Stimulated activated CD4-positive, alpha-beta T cell treated with anti-CD3 and anti-CD28 coated beads, Interleukin-1b, Interleukin-23, amount 100 ng/mL, for 4 hours (primary cell): ENCODE results near the gene SCFD1.
"Not testable (repeated sequence)": the region's sequence is repeated elsewhere in the genome, so short reads cannot be mapped to it uniquely, and the experiment has no call there.

Experiments
- DNase-seq, 2 donors: peaks; one replicate each; pipeline ENCODE4 v3.0.0-alpha.2; 2020; ENCODE audit warnings: low read depth in 2 of 2

SCFD1 gene

DNA sequence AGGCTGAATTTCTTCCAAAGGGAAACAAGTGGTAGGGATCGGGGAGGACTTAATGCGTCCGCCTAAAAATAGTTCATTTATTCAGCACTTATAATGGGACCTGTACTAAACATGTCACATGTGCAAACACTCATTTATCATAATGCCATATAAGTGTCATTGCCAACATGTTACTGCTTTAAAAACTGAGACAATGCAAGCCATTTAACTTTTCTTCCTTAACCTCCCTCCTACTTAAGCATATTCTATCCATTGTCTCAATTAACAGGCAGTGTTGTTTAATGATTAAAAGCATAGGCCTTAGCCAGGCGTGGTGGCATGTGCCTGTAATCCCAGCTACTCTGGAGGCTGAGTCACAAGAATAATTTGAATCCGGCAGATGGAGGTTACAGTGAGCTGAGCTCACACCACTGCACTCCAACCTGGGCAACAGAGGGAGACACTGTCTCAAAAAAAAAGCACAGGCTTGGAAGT, 13.5 kb upstream of the SCFD1 start:
- no peak for DNase-seq

DNA sequence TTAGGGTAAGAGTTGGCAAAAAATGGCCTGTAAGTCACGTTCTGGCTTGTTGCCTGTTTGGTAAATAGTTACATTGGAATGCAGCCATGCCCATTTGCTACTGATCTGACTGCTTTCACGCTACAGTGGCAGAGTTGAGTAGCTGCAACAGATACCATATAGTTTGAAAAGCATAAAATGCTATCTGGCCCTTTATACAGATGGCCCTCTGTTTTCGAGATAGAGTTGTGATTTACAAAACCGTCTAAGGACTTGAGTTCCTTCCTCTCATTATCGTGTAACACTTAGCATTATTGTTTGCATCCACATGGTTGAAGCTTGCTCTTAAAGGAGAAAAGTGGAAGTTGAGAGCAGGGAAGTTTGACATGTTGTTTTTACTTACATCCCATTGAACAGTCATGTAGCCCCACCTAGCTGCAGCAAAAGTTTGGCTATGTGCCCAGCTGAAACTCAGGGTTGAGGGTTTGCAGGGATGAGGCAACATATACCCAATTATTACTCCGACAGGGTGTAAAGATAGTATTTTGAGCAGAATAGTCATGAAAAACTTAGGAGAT, 11.3 kb upstream of the SCFD1 start:
- no peak for DNase-seq

DNA sequence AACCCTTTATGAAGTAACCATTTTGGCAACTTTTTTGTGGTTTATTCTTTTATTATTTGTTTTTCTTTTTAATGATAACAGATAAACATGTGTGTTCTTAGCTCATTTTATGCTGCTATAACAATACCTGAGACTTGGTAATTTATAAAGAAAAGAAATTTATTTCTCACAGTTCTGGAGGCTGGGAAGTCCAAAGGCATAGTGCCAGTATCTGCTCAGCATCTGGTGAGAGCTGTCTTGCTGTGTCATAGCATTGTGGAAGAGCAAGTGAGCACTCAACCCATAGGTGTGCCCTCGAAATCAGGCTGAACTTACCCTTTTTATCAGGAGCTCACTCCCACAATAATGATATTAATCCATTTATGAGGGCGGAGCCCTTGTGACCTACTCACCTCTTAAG, 8.0 kb upstream of the SCFD1 start:
- DNase-seq = no peak

DNA sequence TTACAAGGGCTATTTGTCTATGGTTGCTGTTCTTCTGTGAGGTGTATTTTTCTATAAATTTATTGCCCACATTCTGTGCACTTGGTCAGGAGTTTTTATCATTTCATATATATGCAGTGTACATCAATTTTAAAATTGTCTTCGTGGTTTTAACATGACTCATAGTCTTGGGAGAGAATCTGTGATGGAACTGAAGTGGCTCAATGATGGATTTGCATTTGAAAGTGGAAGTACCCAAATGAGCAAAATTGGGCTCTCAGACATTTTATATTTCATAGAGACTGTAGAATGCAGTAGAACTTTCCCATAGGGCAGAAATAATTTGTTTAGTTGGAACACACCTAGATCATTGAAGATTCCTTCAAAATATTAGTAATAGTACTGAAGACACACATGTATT, 1.9 kb upstream of the SCFD1 start:
- DNase-seq = no peak

DNA sequence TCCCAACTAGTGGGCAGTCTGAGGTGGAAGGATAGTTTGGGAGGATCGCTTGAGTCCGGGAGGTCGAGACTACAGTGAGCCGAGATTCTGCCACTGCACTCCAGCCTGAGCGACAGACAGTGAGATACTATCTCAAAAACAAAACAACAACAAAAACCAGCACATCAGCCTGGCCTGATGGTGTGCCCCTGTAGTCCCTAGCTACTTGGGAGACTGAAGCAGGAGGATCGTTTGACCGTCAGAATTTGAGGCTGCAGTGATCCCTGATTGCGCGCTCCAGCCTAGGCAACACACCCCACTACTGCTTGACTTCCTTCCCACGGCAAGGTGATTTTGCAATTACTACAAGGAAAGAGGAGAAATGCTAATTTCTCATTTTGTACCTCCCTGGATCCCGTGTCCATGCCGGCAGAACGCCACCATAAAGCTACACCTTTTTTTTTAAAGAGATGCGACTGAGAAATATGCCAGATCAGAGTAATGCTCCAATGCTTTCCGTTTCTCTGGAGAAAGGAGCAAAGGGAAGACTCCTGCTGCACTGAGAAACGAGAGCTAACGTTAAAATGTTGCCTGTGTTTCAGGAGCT, 672 bp upstream of the SCFD1 start:
- no peak for DNase-seq

DNA sequence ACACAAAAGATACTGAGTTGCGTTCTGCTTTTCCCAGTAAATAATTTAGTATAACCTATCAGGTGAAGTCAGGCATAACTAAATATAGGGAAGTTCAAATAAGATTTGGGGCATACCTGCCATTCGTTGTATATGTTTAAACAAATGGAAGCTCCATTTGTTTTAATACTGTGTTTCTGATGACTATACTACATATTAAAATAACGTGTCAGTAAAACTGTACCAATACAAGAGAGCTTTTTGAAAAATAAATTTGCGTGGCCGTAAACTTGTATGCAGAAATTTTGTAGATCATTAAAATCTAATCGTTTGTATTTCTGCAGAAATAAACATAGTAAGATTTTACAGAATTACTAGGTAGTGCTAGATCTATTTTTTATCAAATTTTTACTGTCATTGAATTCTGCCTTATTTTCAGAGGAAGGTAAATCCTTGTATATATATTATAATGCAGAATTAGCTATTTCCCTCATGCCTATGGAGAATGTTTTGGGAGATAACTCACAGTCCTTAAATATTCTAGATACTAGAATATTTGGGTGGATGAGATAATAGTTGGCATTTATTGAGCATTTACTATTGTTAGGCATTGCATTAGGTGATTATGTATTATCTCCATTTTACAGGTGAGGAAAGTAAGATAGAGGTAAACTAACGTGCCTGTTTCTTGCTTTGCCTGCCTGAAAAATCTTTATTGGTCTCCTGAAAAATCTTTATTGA, 1.5 kb downstream of the SCFD1 start:
- DNase-seq = no peak

DNA sequence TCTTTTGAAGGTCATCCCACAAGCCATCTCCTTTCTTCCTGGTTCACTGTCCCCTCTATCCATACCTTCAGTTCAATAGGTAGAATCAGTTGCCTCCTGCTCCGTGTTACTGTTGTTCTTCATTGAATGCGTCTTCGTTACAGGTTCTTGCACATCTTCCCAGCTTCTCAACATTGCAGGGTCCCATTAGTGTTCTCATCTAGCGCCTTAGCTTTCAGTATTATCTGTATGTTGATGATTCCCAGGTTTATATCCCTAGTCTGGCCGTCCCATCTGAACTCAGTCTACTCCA, 2.0 kb downstream of the SCFD1 start:
- no peak for DNase-seq

DNA sequence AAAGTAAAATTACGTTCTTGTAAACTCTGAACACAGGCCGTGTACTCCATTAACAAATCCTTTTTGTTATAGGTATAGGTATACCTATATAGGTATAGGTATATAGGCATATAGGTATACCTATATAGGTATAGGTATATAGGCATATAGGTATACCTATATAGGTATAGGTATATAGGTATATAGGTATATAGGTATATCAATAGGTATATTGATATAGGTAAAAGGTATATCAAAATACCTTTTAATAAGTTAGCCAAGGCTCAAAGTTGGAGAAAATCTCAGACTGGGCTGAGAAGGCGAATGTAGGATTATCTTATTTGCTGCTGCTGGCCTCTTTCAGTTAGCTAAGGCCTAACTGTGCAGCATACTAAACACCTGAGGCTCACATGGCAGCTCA, 3.4 kb downstream of the SCFD1 start:
- DNase-seq = no peak

DNA sequence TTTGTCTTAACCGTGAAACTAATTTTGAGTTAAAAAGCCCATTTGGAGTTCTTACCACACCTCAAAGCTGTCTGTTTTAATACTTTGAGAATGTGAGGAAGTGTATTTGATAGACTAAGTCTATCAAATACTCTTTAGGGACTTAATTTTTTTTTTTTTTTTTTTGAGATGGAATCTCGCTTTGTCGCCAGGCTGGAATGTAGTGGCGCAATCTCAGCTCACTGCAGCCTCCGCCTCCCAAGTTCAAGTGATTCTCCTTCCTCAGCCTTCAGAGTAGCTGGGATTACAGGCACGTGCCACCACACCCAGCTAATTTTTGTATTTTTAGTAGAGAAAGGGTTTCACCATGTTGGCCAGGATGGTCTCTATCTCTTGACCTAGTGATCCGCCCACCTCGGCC, 7.3 kb downstream of the SCFD1 start:
- DNase-seq = not testable (repeated sequence)

DNA sequence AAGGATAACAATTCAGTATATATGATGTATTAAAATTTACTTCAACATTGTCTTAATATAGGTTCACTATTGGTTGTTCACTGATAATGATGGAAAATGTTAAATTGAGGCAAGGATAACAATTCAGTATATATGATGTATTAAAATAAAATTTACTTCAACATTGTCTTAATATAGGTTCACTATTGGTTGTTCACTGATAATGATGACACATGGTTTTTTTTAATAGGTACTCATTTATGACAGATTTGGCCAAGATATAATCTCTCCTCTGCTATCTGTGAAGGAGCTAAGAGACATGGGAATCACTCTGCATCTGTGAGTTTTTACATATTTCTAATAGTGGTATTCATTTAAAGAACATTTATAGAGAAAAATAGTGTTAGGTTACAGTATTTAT, 8.1 kb downstream of the SCFD1 start:
- DNase-seq = no peak

DNA sequence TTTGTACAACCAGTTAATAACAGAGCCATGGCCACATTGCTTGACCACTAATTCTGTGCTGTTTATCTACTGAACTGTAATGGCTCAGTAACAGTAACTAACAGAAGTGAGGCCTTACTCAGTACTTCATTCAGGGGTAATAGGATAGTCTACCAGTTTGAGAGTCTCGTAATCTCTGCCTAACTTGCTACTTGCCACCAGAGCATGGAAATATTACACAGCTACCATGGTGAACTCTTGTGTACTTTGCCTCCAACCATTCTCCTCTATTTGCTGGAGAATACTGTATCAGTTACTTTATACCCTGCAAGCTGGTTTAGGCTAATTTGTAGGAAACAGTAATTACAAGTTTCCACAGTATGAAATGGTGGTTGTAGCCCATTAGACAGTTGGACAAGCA, 10.6 kb downstream of the SCFD1 start:
- no peak for DNase-seq

DNA sequence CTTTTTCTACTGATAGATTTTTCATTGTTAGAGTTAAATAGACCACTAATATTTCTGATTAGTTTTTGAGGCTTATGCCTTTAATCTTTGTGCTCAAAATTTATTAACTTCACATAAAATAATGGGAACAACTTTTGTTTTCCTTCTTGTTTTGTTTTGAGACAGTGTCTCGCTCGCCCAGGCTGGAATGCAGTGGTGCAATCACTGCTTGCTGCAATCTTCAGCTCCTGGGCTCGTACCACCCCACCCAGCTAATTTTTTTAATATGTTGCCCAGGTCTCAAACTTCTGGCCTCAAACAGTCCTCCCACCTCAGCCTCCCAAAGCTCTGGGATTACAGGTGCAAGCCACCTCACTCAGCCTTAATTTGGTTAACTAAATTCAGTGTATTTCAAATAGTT, 16.8 kb downstream of the SCFD1 start:
- DNase-seq = no peak

DNA sequence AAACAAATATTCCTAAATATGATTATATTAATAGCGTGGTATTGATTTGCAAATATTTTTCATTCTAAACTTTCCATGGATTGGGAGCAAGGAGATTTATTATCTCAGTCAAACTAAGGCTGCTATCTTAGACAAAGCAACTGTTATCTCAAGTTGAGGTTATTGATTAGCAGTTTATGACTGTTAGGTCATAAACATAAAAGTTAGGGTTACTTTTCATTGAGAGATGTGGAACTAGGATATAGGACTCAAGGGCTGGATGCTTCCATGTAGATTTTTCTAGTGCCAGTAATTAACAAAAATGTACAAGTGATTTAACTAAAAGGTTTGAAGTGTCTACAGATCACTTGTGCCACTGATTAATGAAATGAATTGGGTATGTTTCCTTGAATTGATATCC, 19.1 kb downstream of the SCFD1 start:
- no peak for DNase-seq

DNA sequence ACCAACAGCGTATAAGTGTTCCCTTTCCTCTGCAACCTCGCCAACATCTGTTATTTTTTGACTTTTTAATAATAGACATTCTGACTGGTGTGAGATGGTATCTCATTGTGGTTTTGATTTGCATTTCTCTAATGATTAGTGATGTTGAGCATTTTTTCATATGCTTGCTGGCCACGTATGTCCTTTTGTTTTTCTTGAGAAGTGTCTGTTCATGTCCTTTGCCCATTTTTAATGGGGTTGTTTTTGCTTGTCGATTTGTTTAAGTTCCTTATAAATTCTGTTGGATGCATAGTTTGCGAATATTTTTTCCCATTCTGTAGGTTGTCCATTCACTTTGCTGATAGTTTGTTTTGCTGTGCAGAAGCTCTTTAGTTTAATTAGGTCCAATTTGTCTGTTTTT, 22.3 kb downstream of the SCFD1 start:
- DNase-seq = not testable (repeated sequence)

DNA sequence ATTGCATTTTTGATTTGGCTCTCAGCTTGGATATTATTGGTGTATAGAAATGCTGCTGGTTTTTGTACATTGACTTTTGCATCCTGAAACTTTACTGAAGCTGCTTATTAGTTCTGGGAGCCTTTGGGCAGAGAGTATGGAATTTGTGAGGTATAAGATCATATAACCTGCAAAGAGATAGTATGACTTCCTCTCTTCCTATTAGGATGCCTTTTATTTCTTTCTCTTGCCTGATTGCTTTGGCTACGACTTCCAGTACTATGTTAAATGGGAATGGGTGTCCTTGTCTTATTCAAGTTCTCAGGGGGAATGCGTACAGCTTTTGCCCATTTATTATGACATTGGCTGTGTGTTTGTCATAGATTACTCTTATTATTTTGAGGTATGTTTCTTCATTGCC, 23.5 kb downstream of the SCFD1 start:
- DNase-seq = no peak

DNA sequence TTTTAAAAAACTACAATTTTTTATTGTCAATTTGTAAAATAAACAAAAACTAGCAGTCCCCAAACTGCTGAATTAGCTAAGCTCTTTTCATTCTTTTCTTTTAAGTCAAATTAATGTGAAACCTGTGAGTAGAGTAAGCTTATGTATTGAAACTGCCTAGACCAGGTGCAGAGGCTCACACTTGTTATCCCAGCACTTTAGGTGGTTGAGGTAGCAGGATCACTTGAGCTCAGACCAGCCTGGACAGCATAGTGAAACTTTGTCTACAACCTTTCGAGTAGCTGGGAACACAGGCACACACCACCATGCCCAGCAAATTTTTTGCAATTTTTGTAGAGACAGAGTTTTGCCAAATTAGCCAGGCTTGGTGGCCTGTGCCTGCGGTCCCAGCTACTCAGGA, 26.4 kb downstream of the SCFD1 start:
- DNase-seq = no peak

DNA sequence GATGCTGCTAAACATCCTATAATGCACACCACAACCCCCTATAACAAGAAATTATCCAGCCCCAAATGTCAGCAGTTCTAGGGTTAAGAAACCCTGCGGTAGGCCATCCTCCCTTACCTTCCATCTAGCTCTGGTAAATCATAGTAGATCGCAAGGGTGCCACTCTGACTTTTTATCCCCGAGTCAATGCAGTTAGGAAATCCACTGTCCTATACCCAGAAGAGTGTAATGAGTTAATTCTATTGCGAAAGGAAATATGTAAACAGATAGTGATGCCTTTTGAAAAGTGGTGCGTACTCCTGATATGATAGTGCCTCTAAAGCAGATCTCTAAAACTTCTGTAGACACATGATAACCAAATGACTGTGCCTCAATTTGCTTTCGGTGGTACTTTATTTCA, 29.8 kb downstream of the SCFD1 start:
- DNase-seq = no peak

DNA sequence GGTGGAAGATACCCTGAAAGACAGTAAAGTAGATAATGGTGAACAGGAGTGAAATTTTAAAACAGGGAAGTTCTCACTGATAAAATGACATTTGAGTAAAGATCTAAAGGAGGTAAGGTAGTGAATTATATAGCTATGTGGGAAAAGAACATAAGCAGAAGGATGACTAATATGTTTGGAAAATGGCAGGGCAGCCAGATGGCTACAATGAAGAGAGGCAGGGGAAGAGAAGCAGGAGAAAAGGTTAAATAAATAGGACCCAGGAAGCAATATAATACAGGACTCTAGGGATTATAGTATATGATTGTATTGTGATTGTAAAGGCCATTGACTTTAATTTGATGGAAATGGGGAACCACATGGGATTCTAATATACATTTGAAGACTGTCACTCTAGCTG, 33.0 kb downstream of the SCFD1 start:
- no peak for DNase-seq

DNA sequence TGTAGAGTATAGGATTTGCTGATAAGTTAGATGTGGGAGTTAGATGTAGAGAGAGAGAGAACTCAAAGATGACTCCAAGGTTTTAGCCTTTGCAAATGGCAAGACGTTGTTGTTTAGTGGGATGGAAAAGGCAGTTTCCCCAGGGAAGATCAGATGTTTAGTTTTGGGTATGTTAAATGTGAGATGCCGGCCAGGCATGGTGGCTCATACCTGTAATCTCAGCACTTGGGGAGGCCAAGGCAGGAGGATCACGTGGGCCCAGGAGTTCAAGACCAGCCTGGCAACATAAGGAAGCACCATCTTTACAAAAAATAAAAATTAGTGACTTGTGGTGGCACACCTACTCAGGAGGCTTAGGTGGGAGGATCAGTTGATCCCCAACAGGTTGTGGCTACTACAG, 33.5 kb downstream of the SCFD1 start:
- no peak for DNase-seq

DNA sequence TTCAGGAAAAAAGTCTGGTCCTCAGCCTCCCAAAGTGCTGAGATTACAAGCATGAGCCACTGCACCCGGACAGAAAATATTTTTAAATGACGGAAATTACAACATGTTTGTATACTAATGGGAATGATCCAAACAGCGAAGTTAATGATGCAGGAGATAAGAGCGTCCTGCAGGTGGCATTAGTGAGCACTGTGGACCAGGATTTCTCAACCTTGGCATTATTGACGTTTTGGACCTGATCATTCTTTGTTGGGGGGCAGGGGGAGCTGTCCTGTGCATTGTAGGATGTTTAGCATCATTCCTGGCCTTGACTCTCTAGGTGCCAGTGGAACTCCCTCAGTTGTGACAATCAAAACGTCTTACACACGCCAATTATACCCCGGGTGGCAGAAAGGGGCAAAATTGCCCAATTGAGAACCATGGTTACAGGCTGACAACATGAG, 34.1 kb downstream of the SCFD1 start:
- no peak for DNase-seq

DNA sequence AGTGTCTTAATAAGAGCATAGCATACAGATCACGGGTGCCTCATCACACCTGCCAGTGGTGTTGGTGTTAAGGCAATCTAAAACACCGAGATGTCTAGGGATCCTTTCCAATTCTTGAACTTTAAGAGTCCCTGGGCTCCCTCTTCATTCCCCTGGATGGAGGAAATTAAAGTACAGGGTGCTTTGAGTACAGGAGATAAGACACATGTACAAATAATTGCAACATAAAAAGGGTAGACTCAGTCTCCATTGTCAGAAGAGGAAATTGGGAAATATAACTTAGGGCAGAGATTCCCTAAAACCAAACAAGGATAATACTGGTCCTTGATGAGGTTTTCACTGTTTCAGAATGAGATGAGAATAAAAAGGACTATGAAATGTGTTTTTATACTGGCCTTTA, 34.9 kb downstream of the SCFD1 start:
- no peak for DNase-seq

DNA sequence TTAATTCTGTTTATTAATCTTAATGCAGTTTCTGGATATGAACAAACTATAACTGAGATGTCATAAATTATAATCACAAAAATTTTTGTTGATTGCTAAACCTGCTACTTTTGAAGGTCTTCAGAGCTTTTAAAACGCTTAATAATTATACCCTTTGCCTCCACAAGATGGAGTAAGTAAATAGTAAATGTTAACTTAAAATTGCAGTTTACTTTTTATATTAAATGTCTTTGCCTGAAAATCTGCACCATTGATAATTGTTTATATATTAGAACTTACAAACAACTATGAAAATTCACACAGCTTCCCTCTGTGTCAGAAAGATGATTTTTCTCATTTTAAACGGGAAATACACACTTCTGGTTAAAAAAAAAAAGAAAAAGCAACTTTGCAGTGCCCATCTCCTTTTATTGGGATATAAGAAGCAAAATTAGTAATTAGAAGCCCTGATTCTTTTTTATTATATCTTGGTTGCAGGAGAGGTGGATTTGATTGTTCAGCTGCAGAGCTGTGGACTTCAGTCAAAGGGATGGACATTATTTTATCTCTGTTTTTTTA, 35.6 kb downstream of the SCFD1 start:
- DNase-seq = no peak

DNA sequence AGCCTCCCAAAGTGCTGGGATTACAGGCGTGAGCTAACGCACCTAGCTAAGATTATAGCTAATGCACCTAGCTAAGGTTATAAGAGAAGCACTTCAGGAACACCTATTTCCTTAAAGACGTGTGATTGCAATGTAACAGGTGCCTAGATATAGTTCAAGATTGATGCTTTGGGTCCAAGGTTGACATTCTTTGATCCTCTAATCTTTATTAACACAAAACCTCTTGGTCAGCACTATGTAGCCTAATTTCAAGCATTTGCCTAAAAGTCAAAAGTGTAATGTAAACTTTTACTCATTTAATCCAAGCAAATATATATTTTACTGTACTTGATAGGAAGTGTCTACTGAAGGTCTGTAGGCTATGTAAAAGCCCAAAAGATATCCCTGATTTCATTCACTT, 36.5 kb downstream of the SCFD1 start:
- DNase-seq = no peak
